ENCODE measurements around the gene NAA35. TPM values are rescaled to one million over a fixed set of nuclear protein-coding genes. Genes with fewer than 3 reads are reported as not detected.

The NAA35 gene
- total and polyA plus RNA-seq, 2 donors (not counting 3 experiments of a cell fraction or from before 2014, with no cell fraction given) = 7.9 to 22.5 TPM

DNA sequence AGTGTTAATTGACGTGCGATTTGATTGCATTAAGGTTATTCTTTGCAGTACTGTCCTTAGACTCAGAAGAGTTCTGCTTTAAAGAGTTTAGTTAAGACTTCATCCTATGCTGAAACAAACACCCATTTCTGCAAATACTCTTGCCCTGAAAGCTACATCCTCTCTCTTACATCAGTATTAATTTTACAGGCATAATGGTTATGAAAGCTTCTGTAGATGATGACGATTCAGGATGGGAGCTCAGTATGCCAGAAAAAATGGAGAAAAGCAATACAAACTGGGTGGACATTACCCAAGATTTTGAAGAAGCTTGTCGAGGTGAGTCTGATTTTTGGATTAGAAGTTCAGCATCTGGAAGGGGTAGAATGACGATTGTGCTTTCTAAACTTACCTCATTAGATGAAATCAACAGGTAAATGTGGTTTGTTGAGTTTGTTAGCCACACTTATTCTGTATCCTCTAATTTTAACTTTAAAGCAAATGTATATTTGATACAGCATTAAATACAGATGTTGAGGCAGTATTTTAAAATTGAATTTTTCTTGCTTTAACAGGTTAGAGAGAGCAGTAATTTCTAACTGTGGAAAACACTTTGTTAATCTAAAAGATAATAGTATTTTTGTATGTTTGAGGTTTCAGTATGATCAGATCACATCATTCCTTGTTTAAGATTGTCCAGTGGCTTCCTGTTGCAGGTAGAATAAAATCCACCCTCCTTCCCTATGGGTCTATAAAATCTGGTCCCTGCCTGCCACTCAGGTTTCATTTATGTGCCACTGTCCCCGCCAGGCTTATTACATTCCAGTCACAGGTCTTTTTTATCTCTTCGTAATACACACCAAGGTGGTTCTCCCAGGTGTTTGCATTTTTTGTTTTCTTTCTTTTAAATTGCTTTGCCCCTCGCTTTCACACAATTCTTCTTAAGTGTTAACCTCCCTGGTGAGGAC is 1.3 kb downstream of the NAA35 start:
- Histone ChIP-seq H3K4me2 (ENCODE audit: insufficient read depth, low read length) (peak overlapping the region; percentile 99), H3K36me3 (ENCODE audit: control insufficient read depth in 2 of 2, extremely low read depth in 1 of 2, insufficient read depth in 2 of 2, low read length in 2 of 2) (peaks cover 0 to 2% of the 10 kb centered on the region in 2 experiments), H3K27me3 (ENCODE audit: control insufficient read depth in 2 of 2, insufficient read depth in 2 of 2, low read length in 2 of 2) (no peaks in the 10 kb centered on the region), H3K9me1 (replicated peaks; ENCODE audit: control insufficient read depth, extremely low read depth, insufficient read depth, low read length) (no peaks in the 10 kb centered on the region), H2AFZ (ENCODE audit: low read depth, low read length) (peak overlapping the region; percentile 93), H3K27ac (ENCODE audit: insufficient read depth, low read depth, low read length) (peak overlapping the region; percentile 83), H3K9me3 (replicated peaks; ENCODE audit: control insufficient read depth, insufficient read depth, low read length) (no peaks in the 10 kb centered on the region), H3K4me3 (replicated peaks in 1 of 3; ENCODE audit: insufficient read depth in 1 of 3, low read depth in 1 of 3, low read length in 3 of 3) (peak overlapping the region; percentile 68 to 94 (median 91)), H3K9ac (replicated peaks; ENCODE audit: extremely low read depth, insufficient read depth, low read length) (peak overlapping the region; percentile 95), H3K4me1 (ENCODE audit: control insufficient read depth, extremely low read depth, insufficient read depth, low read length) (peaks cover 13% of the 10 kb centered on the region), H3K79me2 (ENCODE audit: control insufficient read depth, insufficient read depth, low read length) (peaks cover 55% of the 10 kb centered on the region), H4K20me1 (replicated peaks; ENCODE audit: control insufficient read depth, extremely low read depth, insufficient read depth, low read length) (no peaks in the 10 kb centered on the region)
- BruUV-seq (replicated peaks) = no TSS peak
- POLR2A ChIA-PET = no interaction called here
- CTCF ChIA-PET = interaction anchor here (0.5 kb wide), 1 partner anchor 21 kb away, joined by 4 read pairs; no protein-coding TSS in a partner anchor
- TF ChIP-seq JUN (IDR thresholded peaks at IDR 0.05; ENCODE audit: borderline replicate concordance, insufficient read depth, insufficient read length, low read depth) (no peak), POLR2AphosphoS5 (IDR thresholded peaks at IDR 0.05; ENCODE audit: insufficient read depth, low read depth, low read length) (no peak), MYC (IDR thresholded peaks at IDR 0.05; ENCODE audit: low read depth, low read length) (no peak), POLR2A (IDR thresholded peaks at IDR 0.05; ENCODE audit: low read depth, low read length) (no peak), FOS (IDR thresholded peaks at IDR 0.05; ENCODE audit: borderline replicate concordance, insufficient read depth, low read length) (no peak)
- dilution Hi-C loops (cut with MboI; ENCODE audit: extremely low pct_ligation_motif_present, low sequenced_read_pairs) (no loop called here), intact Hi-C loops (cut with micrococcal nuclease) (loop anchor here (1.0 to 5.0 kb wide), 4 partner anchors 156 to 1205 kb away; partner anchors contain the start of genes ISCA1 and TUT7)
- FAIRE-seq (no peak), DNase-seq (ENCODE audit: low read depth, low spot score) (no peak)
